UCSD-AML1 (cell line): Measurements from ENCODE around the gene RPL5.

Experiments used
- DNase-seq: peaks from one replicate; lab custom pipeline; 2025; ENCODE audit not compliant: unreplicated experiment; lab: John Stamatoyannopoulos, UW

The RPL5 gene

DNA sequence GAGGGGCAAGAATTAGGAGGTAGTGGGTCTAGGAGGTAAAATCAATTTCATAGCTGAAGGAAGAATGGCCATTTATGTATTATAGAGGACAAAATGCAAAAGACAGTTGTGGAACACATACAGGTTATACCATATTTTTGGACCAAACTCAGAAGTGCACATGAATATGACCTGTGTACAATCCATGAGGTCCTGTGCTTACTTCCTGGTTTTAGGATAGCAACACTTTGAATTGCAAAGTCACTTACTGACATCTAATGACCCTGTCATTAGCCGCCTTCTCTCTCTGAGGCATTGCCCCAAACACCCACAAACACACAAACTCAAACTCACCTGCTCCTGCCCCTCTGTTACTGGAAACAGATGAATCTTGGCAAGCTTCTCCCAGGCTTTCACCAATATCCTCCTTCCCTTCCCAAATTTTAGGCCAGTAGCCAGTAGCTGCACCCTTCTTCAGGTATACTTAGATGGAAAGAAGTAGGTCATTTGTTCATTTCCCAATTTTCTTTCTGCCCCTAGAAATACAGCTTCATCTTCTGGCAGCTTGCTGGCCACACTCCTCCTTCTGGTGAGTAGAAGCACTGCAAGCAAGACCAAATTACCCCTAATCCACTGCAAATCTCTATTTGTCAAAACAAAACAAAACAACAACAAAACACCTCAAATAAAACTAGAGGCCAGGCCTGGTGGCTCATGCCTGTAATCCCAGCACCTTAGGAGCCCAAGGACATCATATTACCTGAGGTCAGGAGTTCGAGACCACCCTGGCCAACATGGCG is 13.7 kb upstream of the RPL5 start:
- DNase-seq: no peak

- DNase-seq: no peak
These were observed 11.8 kb upstream of the RPL5 start for GRCh38 chr1:92820024-92820423.

GRCh38 chr1:92820551-92820950 is 11.3 kb upstream of the RPL5 start:
- no peak for DNase-seq

DNA sequence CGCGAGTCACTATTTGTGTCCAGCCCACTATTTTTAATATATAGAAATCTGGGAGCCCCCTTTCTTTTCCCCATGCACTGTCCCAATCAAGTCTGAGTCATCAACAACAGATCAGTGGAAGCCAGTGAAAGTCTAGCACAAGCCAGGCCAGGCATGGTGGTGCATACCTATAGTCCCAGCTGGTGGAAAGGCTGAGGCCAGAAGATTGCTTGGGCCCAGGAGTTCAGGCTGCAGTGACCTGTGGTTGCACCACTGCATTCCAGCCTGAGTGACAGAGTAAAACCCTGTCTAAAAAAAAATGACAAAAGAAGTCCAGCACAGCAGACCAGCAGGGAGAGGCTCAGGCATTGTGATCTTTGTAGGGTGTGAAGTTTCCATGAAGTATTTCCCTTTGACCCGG is 9.0 kb upstream of the RPL5 start:
- no peak for DNase-seq

DNA sequence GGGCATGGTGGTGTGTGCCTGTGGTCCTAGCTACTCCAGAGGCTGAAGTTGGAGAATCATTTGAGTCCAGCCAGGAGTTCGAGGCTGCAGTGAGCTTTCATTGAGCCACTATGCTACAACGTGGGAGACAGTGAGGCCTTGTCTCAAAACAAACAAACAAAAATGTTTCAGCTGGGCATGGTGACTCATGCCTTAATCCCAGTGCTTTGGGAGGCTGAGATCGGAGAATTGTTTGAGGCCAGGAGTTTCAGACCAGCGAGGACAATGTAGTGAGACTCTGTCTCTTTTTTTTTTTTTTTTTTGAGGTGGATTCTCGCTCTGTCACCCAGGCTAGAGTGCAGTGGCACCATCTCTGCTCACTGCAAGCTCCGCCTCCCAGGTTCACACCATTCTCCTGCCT is 5.0 kb upstream of the RPL5 start:
- no peak for DNase-seq

GRCh38 chr1:92831368-92831761 is 475 bp upstream of the RPL5 start:
- DNase-seq: no peak

- DNase-seq: no peak
These were observed 786 bp downstream of the RPL5 start for GRCh38 chr1:92832537-92833114.

- DNase-seq: no peak
These were observed 2.0 kb downstream of the RPL5 start for GRCh38 chr1:92833840-92834239.

DNA sequence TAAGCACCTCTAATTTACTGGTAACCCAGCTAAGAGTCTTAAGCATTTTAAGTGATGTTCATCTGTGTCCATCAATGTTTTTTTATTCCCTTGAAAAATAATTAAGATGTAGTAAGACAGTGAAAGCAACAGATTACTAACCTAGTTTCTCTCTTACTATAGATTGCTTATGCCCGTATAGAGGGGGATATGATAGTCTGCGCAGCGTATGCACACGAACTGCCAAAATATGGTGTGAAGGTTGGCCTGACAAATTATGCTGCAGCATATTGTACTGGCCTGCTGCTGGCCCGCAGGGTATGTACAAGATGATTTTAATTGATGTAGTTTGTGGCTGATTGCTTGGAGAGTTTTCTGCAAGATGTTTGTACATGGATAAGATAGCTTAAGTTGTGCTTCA is 2.8 kb downstream of the RPL5 start:
- DNase-seq: no peak

GRCh38 chr1:92837062-92837461 is 5.2 kb downstream of the RPL5 start:
- DNase-seq: no peak

GRCh38 chr1:92838519-92838918 is 6.7 kb downstream of the RPL5 start:
- no peak for DNase-seq

- no peak for DNase-seq
These were observed 7.6 kb downstream of the RPL5 start for GRCh38 chr1:92839442-92839841.

DNA sequence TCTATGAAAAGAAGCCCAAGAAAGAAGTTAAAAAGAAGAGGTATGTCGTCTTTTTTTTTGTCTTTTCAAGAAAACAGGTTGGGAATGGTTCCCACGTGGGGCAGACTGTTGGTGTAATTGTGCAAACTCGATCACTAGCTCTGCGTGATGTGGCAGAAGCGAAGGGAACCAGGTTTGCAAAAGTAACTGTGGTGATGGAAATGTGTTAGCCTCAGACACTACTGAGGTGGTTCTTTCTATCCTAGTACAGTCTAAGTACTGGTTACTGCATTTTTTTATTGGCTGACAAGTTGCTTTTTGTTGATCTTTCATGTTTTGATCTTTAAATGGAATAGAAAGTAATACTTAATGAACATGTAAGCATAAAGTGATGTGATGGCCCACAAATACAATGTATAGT is 8.8 kb downstream of the RPL5 start:
- no peak for DNase-seq

- DNase-seq: no peak
These were observed 10.5 kb downstream of the RPL5 start for GRCh38 chr1:92842082-92843045.

DNA sequence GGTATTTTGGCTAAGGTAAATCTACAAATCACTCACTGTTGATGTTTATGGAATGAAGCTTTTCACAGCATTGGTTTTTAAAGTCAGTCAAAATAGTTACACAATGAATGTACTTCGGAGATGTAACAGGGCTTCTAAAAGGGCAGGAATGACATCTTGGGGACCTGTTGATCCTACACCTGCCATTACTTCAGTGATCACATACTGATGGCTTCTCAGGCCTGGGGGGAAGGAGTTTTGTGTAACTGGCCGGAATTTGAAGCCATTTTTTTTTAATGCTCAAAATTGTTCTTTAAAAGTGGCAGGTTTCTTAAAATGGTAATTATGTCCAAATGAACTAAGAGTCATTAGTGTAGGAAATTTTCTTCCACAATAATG is 11.2 kb downstream of the RPL5 start:
- no peak for DNase-seq

- no peak for DNase-seq
These were observed 11.9 kb downstream of the RPL5 start for GRCh38 chr1:92843429-92844352.

GRCh38 chr1:92844439-92844838 is 12.6 kb downstream of the RPL5 start:
- no peak for DNase-seq

DNA sequence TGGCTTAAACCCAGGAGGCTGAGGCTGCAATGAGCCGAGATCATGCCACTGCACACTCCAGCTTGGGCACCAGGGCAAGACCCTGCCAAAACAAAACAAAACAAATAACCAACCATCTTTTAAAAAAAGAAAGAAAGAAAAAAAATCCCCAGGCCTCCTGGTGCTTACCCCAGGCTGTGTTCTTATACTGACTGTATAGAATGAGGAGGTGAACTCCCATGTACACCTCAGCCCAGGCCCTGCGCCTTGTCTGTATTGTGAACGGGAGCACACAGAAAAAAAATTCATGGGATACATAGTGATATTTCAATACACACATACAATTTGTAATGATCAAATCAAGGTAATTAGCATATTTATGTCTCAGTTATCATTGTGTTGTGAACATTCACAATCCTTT is 14.1 kb downstream of the RPL5 start:
- no peak for DNase-seq

DNA sequence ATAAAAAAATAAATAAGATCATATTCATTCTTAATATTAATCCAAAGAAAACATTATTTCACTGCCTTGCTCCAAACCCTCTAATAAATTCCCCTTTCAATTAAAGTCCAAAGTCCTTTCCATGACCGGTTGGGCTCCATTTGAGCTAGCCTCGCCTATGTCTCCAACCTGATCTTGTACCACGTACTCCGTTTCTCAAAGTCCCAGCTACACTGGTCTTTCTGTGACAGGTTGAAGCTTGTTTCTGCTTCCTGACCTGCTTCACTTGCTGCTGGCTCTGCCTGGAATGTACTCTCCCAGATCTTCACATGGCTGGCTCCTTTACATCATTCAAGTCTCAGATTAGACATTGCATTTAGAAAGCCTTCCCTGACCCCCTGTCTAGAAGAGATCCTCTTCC is 16.4 kb downstream of the RPL5 start:
- DNase-seq: no peak

DNA sequence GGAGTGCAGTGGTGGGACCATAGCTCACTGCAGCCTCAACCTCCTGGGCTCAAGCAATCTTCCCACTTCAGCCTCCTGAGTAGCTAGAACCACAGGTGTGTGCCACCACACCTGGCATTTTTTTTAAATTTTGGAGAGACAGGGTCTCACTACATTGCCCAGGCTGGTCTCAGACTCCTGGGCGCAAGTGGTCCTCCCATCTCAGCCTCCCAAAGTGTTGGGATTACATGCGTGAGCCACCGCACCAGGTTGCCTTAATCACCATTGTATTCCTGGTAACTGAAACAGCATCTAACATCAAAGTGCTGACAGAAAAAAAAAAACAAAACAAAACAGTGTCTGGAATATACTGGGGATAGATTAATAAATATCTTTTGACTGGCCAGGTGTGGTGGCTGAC is 18.2 kb downstream of the RPL5 start:
- no peak for DNase-seq

- no peak for DNase-seq
These were observed 19.9 kb downstream of the RPL5 start for GRCh38 chr1:92851729-92852128.
